GM19463 (cell line): Measurements from ENCODE around the gene SLC37A1.

Experiments used
- ATAC-seq: cut with Tn5 transposase; IDR thresholded peaks from one replicate; pipeline ENCODE4 v1.9.1; 2021; ENCODE audit warnings: mild to moderate bottlenecking, moderate library complexity; ENCODE audit not compliant: unreplicated experiment

SLC37A1 gene

DNA sequence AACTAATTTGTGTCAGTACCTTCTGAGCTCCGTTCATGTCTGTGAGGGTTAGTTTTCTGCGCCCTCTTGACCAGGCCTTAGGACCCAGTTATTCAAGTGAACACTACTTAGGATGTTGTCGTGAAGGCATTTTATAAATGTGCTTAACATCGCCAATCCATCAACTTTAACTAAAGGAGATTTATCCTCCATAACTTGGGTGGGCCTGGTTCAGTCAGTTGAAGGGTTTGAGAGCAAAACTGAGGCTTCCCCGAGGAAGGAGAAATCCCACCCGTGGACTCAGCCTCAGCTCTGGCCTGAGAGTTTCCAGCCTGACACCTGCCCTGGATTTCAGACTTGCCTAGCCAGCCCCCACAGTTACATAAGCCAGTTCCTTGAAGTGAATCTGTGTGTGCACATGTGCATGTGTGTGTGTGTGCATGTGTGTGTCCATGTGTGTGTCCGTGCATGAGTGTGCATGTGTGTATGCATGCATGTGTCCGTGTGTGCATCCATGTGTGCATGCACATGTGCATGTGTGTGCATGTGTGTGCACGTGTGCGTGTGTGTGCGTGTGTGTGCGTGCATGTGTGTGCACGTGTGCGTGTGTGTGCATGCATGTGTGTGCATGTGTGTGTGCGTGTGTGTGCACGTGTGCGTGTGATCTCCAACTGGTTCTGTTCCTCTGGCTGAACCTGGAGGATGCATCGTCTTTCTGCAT, 77.7 kb downstream of the SLC37A1 start:
- ATAC-seq = no peak

DNA sequence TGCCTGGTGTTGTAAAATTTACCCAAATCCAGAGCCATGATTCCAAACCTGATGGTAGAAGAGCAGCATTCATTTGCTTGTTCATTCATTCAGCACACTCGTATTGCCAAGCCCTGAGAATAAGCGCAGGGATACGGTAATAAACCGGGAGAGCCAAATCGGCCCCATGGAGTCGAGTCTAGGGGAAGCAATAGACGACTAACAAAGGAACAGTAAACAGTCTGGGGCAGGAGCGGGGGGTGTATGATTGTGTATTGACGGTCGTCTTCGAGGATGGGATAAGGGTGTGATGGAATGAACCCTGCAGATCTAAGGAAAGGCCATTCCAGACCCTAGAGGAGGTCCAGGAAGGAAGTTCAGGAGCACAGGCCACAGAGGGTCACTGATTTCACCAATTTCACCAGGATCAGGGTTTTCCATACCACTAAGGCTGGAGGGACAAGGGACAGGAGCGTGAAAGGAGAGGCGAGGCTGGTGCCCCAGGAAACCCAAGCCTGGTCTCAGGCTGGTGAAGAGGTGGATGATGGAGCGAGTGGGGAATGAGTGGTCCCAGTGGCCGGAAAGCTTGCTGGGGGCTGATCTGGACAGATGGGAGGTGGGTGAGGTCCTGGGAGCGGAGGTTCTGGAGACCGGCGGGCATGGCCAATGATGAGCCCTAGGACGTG, 78.6 kb downstream of the SLC37A1 start:
- ATAC-seq = no peak

- no peak for ATAC-seq
These were observed 79.6 kb downstream of the SLC37A1 start for GRCh38 chr21:42593007-42593814.

DNA sequence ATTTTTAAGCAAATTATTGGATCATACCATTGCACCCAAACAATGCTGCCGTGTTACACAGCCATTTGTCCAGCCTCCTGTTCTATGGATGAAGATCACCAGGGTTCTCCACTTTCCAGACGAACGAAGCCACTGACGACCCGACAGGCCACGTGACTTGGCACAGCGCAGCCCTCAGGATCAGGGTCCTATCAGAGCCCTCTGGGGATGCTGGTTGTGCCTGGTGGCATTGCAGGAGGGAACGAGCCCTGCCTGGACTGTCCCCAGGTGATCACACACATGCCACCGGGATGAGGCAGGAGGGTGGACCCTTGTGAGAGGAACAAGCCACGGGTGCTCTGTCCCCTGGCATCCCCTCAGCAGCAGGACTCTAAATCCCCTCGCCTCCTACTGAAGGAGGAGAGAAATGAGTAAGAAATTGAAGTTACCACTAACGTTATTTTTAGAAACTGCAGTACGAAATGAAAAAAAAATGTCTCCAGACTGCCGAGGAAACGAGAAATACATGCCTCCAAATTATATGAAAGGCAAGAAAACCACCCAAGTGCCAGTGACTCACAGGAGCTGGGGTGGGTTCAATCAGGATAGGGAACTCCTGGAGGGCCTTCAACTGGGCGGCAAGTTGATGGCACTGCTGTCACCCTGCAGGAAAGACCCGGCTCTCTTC, 81.1 kb downstream of the SLC37A1 start:
- ATAC-seq = no peak

DNA sequence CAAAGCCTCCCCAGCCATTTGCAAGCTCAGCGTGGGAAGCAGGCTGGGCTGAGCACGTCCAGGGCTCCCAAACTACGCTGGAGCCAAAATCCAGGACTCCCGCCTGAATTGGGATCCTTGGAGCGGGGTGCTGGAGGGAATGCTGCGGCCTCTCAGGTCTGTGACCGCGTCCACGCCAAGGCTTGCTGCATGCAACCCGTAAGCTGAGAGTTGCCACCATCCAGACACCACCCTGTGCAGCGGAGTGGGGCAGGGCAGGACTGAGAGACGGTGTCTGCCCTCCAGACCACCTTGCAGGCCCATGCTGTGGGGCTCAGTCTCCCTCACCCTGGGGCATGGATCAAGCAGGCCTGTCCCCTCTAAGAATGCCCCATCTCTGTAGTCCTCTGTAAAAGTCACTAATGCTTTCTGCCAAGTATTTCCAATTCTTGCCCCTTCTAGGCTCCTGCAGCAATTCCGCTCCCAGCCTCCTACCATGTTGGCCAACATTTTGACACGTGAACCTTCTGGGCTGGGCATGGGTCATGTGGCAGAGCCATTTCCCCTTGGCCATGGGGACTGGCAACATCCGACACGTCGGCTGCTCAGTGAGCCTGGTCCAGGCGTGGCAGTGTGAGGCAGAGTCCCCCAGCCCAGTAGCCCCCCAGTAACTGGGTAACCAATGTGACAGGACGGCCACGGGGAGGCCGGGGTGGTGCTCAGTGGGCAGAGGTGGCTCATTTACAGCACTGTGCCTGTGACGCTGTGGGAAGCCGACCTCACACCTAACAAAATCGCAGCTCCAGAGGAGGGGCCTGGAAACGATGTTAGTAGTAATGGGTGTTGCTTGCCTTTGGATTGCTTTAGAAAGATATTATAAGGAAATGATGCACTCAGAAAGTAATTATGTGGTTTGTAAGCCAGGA, 81.9 kb downstream of the SLC37A1 start:
- ATAC-seq = no peak

GRCh38 chr21:42596657-42597056, 83.0 kb downstream of the SLC37A1 start:
- no peak for ATAC-seq

DNA sequence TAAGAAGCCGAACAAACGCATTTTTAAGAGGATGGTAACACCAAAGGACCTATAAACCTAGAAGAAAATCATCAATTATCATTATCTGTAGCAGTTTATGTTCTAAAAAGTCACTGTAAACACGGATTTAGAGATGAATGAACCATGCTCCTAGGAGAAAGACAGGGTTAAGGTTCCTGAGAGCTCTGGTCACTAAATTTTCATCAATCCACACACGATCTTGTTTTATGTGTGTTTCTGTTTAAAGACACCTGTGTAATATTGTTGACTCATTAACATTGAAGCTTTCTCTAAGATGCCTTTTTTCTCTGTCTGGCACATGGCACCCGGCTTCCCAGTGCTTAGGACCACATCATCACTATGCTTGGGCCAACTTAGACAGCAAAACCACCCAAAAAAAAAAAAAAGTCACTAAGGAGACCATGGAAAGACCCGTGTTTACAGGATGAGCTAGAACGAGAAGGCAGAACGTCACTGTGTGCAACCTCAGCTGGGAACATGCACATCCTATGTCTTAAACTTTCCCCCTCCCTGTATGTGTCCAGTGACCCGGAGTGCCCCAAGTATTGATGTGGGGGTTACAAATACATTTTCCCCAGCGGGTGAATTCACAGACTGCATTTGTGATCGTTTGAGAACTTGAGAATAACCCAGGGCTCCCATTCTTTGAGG, 84.0 kb downstream of the SLC37A1 start:
- no peak for ATAC-seq

- ATAC-seq = no peak
These were observed 84.6 kb downstream of the SLC37A1 start for GRCh38 chr21:42598159-42598735.

DNA sequence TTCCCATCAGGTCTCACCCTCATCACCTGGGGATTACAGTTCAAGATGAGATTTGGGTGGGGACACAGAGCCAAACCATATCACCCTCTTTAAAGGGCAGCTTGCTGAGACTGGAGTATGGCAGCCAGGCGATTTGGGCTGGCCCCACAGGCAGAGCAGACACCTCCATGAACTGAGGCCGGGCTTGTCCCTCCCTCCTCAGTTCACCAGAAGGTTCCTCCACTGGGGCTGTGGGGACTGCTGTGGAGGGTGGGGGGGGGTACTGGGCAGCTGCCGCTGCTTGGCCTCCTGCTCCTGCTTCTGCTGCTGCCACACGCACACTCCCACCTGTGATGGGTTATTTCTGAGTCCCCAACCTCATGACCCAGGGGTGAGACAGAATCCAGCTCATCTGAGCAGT, 85.8 kb downstream of the SLC37A1 start:
- no peak for ATAC-seq

DNA sequence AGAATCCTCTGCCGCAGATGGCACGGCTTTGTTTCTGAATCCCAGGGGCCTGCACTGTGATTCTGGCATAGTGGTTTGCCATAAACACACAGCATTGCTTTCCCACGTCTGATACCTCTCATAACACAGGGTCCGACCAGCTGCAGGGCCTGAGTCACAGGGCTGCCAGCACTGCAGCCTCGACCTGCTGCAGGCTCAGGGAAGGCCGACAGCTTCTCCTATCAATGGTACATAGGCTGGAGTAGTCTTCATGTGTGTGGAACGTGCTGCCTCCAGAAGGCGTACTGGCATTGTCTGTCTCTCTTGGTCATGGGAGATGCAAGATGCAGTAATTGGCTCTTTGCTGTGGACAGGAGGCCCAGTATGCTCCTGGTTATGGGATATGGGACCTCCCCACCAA, 86.3 kb downstream of the SLC37A1 start:
- no peak for ATAC-seq

- ATAC-seq = no peak
These were observed 88.0 kb downstream of the SLC37A1 start for GRCh38 chr21:42601656-42602055.

DNA sequence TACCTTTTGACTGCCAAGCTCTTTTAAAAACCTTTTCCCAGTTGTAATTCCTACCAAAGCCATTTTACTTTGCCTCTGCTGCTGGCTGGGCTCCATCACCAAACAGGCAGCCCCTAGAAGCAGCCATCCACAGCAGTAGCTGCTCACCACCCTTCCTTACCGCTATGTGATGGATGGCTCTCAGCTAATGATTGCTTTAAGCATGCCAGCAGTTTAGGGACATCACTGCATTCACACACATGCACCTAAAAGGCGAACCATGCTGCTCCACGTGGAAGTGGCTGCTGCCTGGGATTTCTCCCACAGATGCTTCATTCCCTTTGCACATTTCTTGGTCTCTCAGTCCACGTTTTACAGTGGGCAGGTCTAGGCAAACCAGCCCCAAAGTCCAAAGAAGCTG, 93.5 kb downstream of the SLC37A1 start:
- no peak for ATAC-seq

GRCh38 chr21:42607525-42608102, 94.0 kb downstream of the SLC37A1 start:
- ATAC-seq = no peak

- no peak for ATAC-seq
These were observed 94.8 kb downstream of the SLC37A1 start for GRCh38 chr21:42608446-42608845.

DNA sequence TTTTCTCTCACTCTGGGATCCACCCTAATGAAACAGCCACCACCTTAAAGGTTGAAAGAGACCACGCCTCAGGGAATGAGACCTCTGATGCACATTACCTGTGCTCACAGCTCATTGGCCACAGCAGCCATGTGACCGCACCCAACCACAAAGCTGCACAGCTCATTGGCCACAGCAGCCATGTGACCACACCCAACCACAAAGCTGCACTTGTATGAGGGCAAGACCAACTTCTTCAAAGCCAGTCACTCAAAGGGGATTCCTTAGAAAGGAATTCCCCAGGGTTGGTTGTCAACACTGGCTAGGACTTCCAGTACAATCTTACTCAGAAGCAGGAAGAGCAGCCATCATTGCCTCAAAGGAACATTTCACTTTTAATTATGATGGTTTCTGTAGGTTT, 96.2 kb downstream of the SLC37A1 start:
- ATAC-seq = no peak

DNA sequence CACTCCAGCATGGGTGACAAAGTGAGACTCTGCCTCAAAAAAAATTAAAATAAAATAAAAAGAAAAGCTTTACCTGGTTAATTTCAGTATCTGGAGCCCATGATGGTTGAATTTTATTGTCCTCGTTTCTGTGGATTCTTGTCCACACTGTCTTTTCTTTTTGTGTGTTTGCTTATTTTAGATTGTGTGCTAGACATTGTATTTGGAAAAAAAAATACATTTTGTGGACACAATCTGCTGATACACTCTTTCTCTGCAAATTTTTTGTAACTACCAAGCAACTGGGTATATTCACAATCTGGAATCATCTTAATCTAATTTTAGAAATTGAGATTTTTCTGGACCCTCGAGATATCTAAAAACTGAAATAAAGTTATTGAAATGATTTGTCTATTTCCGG, 98.2 kb downstream of the SLC37A1 start:
- no peak for ATAC-seq

DNA sequence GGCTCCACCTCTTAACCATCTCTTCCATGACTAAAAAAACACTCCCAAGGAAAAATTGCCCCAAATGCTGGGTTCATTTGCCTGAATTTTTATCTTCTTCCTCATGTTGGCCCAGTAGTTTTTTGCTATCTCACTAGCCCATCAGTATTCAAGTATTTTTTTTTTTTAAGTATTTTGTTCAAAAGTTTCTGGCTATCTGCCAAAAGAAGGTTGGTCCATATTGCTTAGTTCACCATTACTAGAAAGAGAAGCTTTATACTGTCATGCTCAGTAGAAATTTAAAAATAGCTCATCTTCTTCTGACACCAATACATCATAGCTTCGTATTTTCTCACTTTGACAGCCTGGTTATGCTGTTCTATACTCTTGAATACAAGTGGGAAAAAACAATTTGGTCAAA, 98.7 kb downstream of the SLC37A1 start:
- no peak for ATAC-seq

DNA sequence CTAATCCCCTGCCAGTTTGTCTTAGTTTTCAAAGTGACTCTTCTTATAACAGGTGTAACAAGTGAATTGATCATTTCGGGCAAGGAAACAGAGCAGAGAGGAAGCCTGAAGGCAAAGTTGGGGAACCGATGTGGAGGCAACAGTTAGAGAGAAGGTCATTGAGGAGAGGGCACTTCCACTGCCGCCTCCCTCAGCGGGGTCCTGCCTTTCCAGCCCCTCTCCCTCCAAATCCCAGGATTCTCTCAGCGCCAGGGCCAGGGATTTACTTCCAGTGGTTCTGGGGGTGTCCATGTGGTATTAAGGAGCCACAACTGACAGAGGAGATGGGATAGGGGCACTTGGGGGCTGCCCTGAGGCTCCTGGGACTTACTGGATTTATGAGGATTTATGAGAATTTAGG, 100.1 kb downstream of the SLC37A1 start:
- no peak for ATAC-seq

GRCh38 chr21:42614396-42614795, 100.7 kb downstream of the SLC37A1 start:
- ATAC-seq = no peak
